ENCODE data around the gene LRRFIP1. TPM values are rescaled to one million over a fixed set of nuclear protein-coding genes. Genes with fewer than 3 reads are reported as not detected.

LRRFIP1 gene
- total and polyA plus RNA-seq, 2 donors (not counting 3 experiments of a cell fraction or from before 2014, with no cell fraction given): 39.2 to 179 TPM

- ChIA-PET POLR2A (no interaction called here), CTCF (interaction anchor here (0.6 to 6.6 kb wide), 48 partner anchors 9 to 659 kb away, joined by 3 to 207 read pairs (median 8); partner anchors contain the start of gene COPS8)
- Histone ChIP-seq H3K27me3 (ENCODE audit: control insufficient read depth in 2 of 2, insufficient read depth in 2 of 2, low read length in 2 of 2) (no peaks in the 10 kb centered on the region), H3K79me2 (ENCODE audit: control insufficient read depth, insufficient read depth, low read length) (peaks cover 48% of the 10 kb centered on the region), H3K9me1 (replicated peaks; ENCODE audit: control insufficient read depth, extremely low read depth, insufficient read depth, low read length) (no peaks in the 10 kb centered on the region), H3K27ac (ENCODE audit: insufficient read depth, low read depth, low read length) (peak overlapping the region; percentile 80), H3K4me2 (ENCODE audit: insufficient read depth, low read length) (peak overlapping the region; percentile 53), H3K9ac (replicated peaks; ENCODE audit: extremely low read depth, insufficient read depth, low read length) (peak overlapping the region; percentile 38), H2AFZ (ENCODE audit: low read depth, low read length) (no peak overlapping the region), H3K4me1 (ENCODE audit: control insufficient read depth, extremely low read depth, insufficient read depth, low read length) (peaks cover 21% of the 10 kb centered on the region), H3K9me3 (replicated peaks; ENCODE audit: control insufficient read depth, insufficient read depth, low read length) (no peaks in the 10 kb centered on the region), H3K36me3 (ENCODE audit: control insufficient read depth in 2 of 2, extremely low read depth in 1 of 2, insufficient read depth in 2 of 2, low read length in 2 of 2) (peaks cover 3 to 10% of the 10 kb centered on the region in 2 experiments), H4K20me1 (replicated peaks; ENCODE audit: control insufficient read depth, extremely low read depth, insufficient read depth, low read length) (no peaks in the 10 kb centered on the region), H3K4me3 (replicated peaks in 1 of 3; ENCODE audit: insufficient read depth in 1 of 3, low read depth in 1 of 3, low read length in 3 of 3) (no peak overlapping the region)
- no TSS peak for BruUV-seq (replicated peaks)
- intact Hi-C loops (cut with micrococcal nuclease) (loop anchor here (1.0 to 2.0 kb wide), 8 partner anchors 10 to 648 kb away; no protein-coding TSS in a partner anchor), dilution Hi-C loops (cut with MboI; ENCODE audit: extremely low pct_ligation_motif_present, low sequenced_read_pairs) (no loop called here)
- TF ChIP-seq POLR2AphosphoS5 (IDR thresholded peaks at IDR 0.05; ENCODE audit: insufficient read depth, low read depth, low read length) (peak; percentile 47), GATA2 (IDR thresholded peaks at IDR 0.05; ENCODE audit: insufficient read depth, insufficient read length, low read depth, low read length) (no peak), JUN (IDR thresholded peaks at IDR 0.05; ENCODE audit: borderline replicate concordance, insufficient read depth, insufficient read length, low read depth) (peak; percentile 51), EZH2 (IDR thresholded peaks at IDR 0.05; ENCODE audit: borderline replicate concordance, low read depth, low read length, severe bottlenecking) (no peak), POLR2A (IDR thresholded peaks at IDR 0.05; ENCODE audit: low read depth, low read length) (peak; percentile 31), MAX (IDR thresholded peaks at IDR 0.05; ENCODE audit: insufficient read depth, insufficient read length) (no peak), CTCF (IDR thresholded peaks at IDR 0.05; ENCODE audit: extremely low read depth in 1 of 2, insufficient read depth in 1 of 2, low read depth in 1 of 2, low read length in 2 of 2) (peak; percentile 96 to 97), FOS (IDR thresholded peaks at IDR 0.05; ENCODE audit: borderline replicate concordance, insufficient read depth, low read length) (no peak)
- DNase-seq (ENCODE audit: low read depth, low spot score): peak; percentile 86
- FAIRE-seq: peak; percentile 90
Measured at GRCh38 chr2:237744613-237745249, 117.3 kb downstream of the LRRFIP1 start.

Measured in endothelial cell of umbilical vein (primary cell).